Esophagus muscularis mucosa (tissue), 4 donors: ENCODE measurements around the gene FTCD. TPM values are rescaled to one million over a fixed set of nuclear protein-coding genes. Genes with fewer than 3 reads are reported as not detected.
A peak's percentile ranks its signal among the peaks of the same experiment; 100 is the strongest.

ENCODE experiments used
- DNase-seq: peaks from one replicate; pipeline ENCODE4 v3.0.0-alpha.2; 2017; ENCODE audit errors: extremely low spot score
- H3K27ac ChIP-seq, 4 donors: fragments of 200-600 bp; sonication (generic); replicated peaks in 1 of 4; 1 replicate in 3 of 4; 2 replicates in 1 of 4; pipeline ENCODE4 v1.5.1; 2016 to 2019; ENCODE audit warnings: mild to moderate bottlenecking in 1 of 4
- H3K27me3 ChIP-seq, 4 donors: fragments of 200-600 bp; sonication (generic); one replicate each; pipeline versions ENCODE4 v1.5.1 to v1.6.0; 2016 to 2019
- H3K36me3 ChIP-seq, 4 donors: fragments of 200-600 bp; sonication (generic); one replicate each; pipeline ENCODE4 v1.5.1; 2016 to 2019
- H3K4me1 ChIP-seq, 4 donors: fragments of 200-600 bp; sonication (generic); one replicate each; pipeline ENCODE4 v1.5.1; 2016 to 2019
- H3K4me3 ChIP-seq, 4 donors: fragments of 200-600 bp; sonication (generic); 1 replicate in 2 of 4; 2 replicates in 2 of 4; pipeline ENCODE4 v1.5.1; 2016 to 2019; ENCODE audit warnings: mild to moderate bottlenecking in 4 of 4, moderate library complexity in 1 of 4
- H3K9me3 ChIP-seq, 4 donors: fragments of 200-600 bp; sonication (generic); 1 replicate in 3 of 4; 2 replicates in 1 of 4; pipeline ENCODE4 v1.5.1; 2016 to 2019
- EP300 ChIP-seq: sonication (generic); formaldehyde crosslinking; IDR thresholded peaks from one replicate; pipeline ENCODE4 v1.6.1; 2017; ENCODE audit warnings: antibody characterized with exemption
- POLR2A ChIP-seq: fragments of 450-650 bp; IDR thresholded peaks from one replicate; pipeline ENCODE4 v1.6.1; 2017; ENCODE audit warnings: antibody characterized with exemption, moderate library complexity, mild to moderate bottlenecking, low read depth
- POLR2AphosphoS5 ChIP-seq, 2 donors: sonication (generic); formaldehyde crosslinking; IDR thresholded peaks; one replicate each; pipeline ENCODE4 v1.6.1; 2017; ENCODE audit warnings: antibody characterized with exemption in 2 of 2
- WGBS: methylation state at CpG from one replicate; pipeline ENCODE4 v1.1.5; 2018; 5-methylcytosine and 5-hydroxymethylcytosine counted together
- intact Hi-C: fragments of 100-400 bp; cut with DNase I; formaldehyde crosslinking; loops from one replicate; pipeline ENCODE4 v1.15.1; 2023
- total RNA-seq, 4 donors: library from RNA; depleted of rRNA; stranded (reverse); fragments of >200 nt; gene quantifications; one replicate each; pipeline versions ENCODE4 v1.1.0 to v1.2.1, GENCODE V29; 2016
- TF ChIP-seq, protein P1 (sequence below), 3 experiments: fragments of 200-600 bp in 2 of 3; fragments of 450-650 bp in 1 of 3; sonication (generic) in 2 of 3; IDR thresholded peaks; one replicate each; pipeline ENCODE4 v1.5.1; 2017 to 2019; ENCODE audit warnings: antibody characterized with exemption in 3 of 3, mild to moderate bottlenecking in 2 of 3, moderate library complexity in 1 of 3

Gene FTCD
- total RNA-seq, 4 donors from 2014 or later, result 0.26 to 2.5 (median 1.2) TPM; not detected in 1

DNA sequence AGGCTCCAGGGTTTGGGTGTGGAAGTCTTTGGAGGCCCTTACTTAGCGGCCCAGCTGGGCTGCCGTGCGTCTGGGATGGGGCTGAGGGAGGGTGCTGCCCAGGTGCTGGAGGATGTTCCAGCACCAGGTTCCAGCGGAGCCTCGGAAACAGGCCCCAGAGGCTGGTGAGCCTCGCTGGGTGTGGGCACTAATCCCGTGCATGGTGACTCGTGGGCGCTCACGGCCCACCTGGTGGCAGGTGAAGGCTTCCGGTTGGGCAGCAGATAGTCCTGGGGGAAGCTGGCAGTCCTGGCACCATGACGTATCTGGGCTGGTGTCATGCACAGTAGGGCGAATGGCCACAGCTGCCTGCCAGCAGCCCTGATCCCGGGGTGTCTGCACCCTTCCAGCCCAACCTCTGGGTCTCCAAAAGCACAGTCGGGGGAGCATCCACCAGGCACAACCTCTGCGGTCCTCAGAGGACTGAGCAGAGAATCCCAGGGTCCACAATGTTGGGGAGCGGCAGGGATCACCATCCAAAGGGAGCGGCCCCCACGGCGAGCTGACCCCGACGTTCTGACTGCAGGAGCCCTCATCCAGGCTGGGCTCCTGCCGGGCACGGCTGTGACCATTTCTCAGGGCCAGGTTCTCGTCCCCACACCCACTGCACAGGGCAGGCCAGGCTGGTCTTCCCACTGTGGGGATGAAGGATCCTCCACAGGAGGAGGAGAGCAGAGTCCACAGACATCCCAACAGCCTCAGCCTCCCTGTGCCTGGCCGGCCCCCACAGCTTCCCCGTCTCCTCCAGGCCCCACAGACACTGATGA lies 25.3 kb downstream of the FTCD start:
- no peak for TF ChIP-seq EP300
- TF ChIP-seq, protein P1, sequence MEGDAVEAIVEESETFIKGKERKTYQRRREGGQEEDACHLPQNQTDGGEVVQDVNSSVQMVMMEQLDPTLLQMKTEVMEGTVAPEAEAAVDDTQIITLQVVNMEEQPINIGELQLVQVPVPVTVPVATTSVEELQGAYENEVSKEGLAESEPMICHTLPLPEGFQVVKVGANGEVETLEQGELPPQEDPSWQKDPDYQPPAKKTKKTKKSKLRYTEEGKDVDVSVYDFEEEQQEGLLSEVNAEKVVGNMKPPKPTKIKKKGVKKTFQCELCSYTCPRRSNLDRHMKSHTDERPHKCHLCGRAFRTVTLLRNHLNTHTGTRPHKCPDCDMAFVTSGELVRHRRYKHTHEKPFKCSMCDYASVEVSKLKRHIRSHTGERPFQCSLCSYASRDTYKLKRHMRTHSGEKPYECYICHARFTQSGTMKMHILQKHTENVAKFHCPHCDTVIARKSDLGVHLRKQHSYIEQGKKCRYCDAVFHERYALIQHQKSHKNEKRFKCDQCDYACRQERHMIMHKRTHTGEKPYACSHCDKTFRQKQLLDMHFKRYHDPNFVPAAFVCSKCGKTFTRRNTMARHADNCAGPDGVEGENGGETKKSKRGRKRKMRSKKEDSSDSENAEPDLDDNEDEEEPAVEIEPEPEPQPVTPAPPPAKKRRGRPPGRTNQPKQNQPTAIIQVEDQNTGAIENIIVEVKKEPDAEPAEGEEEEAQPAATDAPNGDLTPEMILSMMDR (IDR thresholded peaks at IDR 0.05), result no peak
- TF ChIP-seq POLR2A, result no peak
- TF ChIP-seq POLR2AphosphoS5 (IDR thresholded peaks at IDR 0.05), result peak in 1 of 2 donors; percentile 18
- Histone ChIP-seq H3K27ac (peak overlapping the region; percentile 40 to 69 (median 52)), H3K4me1 (peaks cover 0 to 33% (median 21%) of the 10 kb centered on the region in 4 donors), H3K9me3 (no peaks in the 10 kb centered on the region), H3K36me3 (peaks cover 40 to 63% (median 53%) of the 10 kb centered on the region in 4 donors), H3K4me3 (no peak overlapping the region), H3K27me3 (no peaks in the 10 kb centered on the region)
- intact Hi-C loops, result no loop called here
- 69% methylated on average over 16 of the region's 27 CpGs for WGBS
- no peak for DNase-seq

DNA sequence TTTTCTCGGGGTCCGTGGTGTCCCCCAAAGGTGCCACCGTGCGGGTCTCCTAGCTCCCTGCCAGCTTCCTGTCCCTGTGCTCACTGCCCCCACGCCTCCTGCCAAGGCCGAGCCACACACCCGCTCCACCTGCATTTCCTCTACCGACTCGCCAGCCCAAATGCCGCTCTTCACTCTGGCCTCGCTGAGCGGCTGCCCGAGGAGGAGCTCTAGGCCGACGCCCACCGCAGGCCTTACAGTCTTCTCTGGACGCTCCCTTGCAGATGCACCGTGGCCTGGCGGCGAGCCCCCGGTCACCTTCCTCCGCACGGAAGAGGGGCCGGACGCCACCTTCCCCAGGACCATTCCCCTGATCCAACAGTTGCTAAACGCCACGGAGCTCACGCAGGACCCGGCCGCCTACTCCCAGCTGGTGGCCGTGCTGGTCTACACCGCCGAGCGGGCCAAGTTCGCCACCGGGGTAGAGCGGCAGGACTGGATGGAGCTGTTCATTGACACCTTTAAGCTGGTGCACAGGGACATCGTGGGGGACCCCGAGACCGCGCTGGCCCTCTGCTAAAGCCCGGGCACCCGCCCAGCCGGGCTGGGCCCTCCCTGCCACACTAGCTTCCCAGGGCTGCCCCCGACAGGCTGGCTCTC lies 26.3 kb downstream of the FTCD start:
- 83% methylated on average over 38 of the region's 45 CpGs for WGBS
- H3K27ac ChIP-seq, result peak overlapping the region in 3 of 4 donors; percentile 31 to 63 (median 55)
- intact Hi-C loops, result no loop called here
- H3K9me3 ChIP-seq, result no peaks in the 10 kb centered on the region
- no peak for DNase-seq
- TF ChIP-seq, protein P1 (IDR thresholded peaks at IDR 0.05), result no peak
- TF ChIP-seq POLR2AphosphoS5 (IDR thresholded peaks at IDR 0.05) (peak in 1 of 2 donors; percentile 13), POLR2A (no peak), EP300 (no peak)
- H3K4me3 ChIP-seq, result no peak overlapping the region
- H3K36me3 ChIP-seq, result peaks cover 50 to 73% (median 63%) of the 10 kb centered on the region in 4 donors
- peaks cover 0 to 33% (median 21%) of the 10 kb centered on the region in 4 donors for H3K4me1 ChIP-seq
- H3K27me3 ChIP-seq, result no peaks in the 10 kb centered on the region

DNA sequence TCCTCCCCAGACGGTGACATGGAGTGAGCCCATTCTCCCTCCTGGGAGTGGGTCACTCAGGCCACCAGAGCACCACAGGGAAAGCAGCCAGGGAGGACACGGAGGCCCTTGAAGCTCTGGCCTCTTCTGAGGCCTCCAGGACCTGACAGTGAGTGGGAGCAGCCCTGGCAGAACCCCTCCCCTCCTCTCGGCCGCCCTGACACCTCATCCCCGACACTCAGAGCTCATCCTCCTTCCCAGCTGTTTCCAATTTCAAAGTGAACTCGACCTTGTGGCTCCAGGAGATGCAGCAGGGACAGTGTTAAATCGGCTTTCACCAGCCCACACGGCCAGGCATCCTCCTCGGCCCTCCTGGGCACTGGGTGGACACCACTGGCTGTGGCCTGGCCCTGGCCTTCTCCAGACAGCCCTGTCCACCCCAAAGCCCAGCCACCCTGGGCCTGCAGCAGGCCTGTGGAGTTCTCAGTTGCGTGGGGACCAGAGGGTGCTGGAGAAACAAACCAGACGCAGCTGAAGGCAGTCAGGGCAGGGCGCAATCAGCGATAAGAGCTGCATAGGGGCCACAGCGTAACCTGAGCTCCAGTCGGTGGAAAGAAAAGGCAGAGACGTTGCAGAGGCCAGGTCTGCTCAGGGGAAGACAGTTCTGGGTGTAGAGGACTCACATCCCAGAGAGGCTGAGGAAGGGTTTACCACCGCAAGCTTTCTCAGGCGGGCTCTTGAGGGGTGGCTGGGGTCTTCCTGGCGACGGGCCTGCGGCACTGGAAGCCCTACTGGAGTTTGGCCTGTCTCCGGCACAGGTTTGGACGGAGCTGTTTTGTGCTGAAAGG lies 27.1 kb downstream of the FTCD start:
- intact Hi-C loops, result no loop called here
- Histone ChIP-seq H3K9me3 (no peaks in the 10 kb centered on the region), H3K4me1 (peaks cover 0 to 33% (median 21%) of the 10 kb centered on the region in 4 donors), H3K27me3 (no peaks in the 10 kb centered on the region), H3K27ac (peak overlapping the region; percentile 31 to 63 (median 48)), H3K4me3 (no peak overlapping the region), H3K36me3 (peaks cover 50 to 77% (median 68%) of the 10 kb centered on the region in 4 donors)
- 63% methylated on average over 10 of the region's 23 CpGs for WGBS
- no peak for TF ChIP-seq POLR2A
- TF ChIP-seq, protein P1 (IDR thresholded peaks at IDR 0.05), result no peak
- no peak for TF ChIP-seq EP300
- no peak for TF ChIP-seq POLR2AphosphoS5 (IDR thresholded peaks at IDR 0.05)
- no peak for DNase-seq

DNA sequence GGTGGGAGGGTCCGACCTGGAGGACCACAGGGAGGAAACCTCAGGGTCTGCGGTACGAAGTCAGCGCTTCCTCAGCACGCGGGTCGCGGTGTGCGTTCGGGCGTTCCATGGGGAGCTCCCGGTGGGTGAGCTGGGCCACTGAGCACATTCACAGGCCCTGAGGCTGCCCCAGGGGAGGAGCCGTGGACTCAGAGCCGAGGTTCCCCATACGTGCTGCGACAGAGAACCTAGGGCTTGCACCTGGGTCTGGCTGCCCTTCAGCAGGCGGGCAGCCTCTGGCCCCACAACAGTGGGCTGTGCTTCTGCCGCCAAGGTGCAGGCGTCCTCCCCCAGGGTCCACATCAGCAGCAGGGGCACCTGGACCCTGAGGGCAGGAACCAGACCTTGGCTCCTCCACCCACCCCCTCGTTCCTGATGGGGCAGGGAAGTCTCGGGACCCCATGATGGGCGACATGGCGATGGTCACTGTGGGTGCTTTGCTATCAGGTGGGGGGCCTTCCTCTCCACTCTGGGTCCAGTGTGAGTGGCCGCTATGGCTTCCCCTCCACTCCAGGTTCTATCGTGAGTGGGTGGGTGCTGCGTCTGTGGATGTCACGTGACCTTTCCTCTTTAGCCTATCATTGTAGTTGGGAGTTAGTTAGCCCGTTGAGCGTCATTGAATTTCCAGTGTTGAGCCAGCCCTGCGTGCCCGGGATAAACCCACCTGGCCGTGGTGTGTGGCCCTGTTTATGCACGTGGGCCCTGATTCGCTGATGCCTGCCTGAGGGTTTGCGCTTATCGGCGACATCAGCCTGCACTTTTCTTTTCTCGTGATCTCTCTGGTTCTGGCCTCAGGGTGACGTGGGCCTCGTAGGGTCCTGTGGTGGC lies 27.9 kb downstream of the FTCD start:
- Histone ChIP-seq H3K4me1 (peaks cover 0 to 33% (median 21%) of the 10 kb centered on the region in 4 donors), H3K4me3 (no peak overlapping the region), H3K27me3 (no peaks in the 10 kb centered on the region), H3K9me3 (no peaks in the 10 kb centered on the region), H3K36me3 (peaks cover 56 to 82% (median 74%) of the 10 kb centered on the region in 4 donors), H3K27ac (peak overlapping the region; percentile 31 to 63 (median 48))
- TF ChIP-seq EP300 (no peak), POLR2AphosphoS5 (IDR thresholded peaks at IDR 0.05) (no peak), POLR2A (no peak)
- TF ChIP-seq, protein P1 (IDR thresholded peaks at IDR 0.05), result no peak
- DNase-seq, result no peak
- intact Hi-C loops, result no loop called here
- WGBS, result 80% methylated on average over 40 of the region's 40 CpGs
